ENCODE results near the gene PDZD4.

DNA sequence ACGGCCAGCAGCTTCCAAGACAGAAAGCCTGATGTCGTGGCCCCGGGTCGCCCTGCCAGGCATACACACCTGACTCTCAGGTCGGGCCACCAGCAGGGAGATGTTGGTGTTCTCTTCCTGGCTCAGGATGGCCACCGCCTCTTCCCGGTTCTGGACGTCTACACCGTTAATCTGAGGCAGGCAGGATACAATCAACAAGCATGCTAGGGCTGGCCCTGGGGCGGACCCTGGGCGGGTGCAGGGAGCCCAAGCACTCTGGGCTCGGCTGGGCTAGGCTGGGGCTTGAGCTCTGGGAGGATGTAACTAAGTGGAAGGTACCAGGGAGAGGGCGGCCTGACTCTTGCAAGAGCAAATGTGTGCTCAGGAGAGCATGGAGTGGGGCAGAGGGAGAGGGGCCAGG is 24.9 kb downstream of the PDZD4 start:
- TF ChIP-seq NFRKB (IDR thresholded peaks at IDR 0.05) = no peak
- TF ChIP-seq, protein P1, sequence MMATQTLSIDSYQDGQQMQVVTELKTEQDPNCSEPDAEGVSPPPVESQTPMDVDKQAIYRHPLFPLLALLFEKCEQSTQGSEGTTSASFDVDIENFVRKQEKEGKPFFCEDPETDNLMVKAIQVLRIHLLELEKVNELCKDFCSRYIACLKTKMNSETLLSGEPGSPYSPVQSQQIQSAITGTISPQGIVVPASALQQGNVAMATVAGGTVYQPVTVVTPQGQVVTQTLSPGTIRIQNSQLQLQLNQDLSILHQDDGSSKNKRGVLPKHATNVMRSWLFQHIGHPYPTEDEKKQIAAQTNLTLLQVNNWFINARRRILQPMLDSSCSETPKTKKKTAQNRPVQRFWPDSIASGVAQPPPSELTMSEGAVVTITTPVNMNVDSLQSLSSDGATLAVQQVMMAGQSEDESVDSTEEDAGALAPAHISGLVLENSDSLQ (IDR thresholded peaks at IDR 0.05) = no peak
- TF ChIP-seq LEF1 (IDR thresholded peaks at IDR 0.05; ENCODE audit: borderline replicate concordance) = no peak
- TF ChIP-seq TARDBP (IDR thresholded peaks at IDR 0.05) = no peak
- no peak for TF ChIP-seq FOXM1 (IDR thresholded peaks at IDR 0.05; ENCODE audit: borderline replicate concordance)
- TF ChIP-seq ZNF384 (IDR thresholded peaks at IDR 0.05) = no peak
